UCSD-AML1 (cell line): ENCODE results near the gene PRKG2.
"Not testable (repeated sequence)": the region's sequence is repeated elsewhere in the genome, so short reads cannot be mapped to it uniquely, and the experiment has no call there.

ENCODE experiments used
- DNase-seq: peaks from one replicate; lab custom pipeline; 2025; ENCODE audit not compliant: unreplicated experiment; lab: John Stamatoyannopoulos, UW

Gene PRKG2

GRCh38 chr4:81214881-81215868 is at the start of gene PRKG2:
TSS of gene PRKG2 (minus strand) at chr4:81215222. CDS start at chr4:81205047, 10,175 bp downstream.
- no peak for DNase-seq

- DNase-seq, result no peak
These were observed 45.5 kb upstream of the PRKG2 start for GRCh38 chr4:81260443-81261101.

GRCh38 chr4:81258841-81259550 is 44.0 kb upstream of the PRKG2 start:
- no peak for DNase-seq

GRCh38 chr4:81257816-81258215 is 42.8 kb upstream of the PRKG2 start:
- peak; percentile 37 for DNase-seq

GRCh38 chr4:81257021-81257420 is 42.0 kb upstream of the PRKG2 start:
- no peak for DNase-seq

- no peak for DNase-seq
These were observed 41.3 kb upstream of the PRKG2 start for GRCh38 chr4:81256059-81256970.

GRCh38 chr4:81255524-81255923 is 40.5 kb upstream of the PRKG2 start:
- no peak for DNase-seq

GRCh38 chr4:81250430-81250829 is 35.4 kb upstream of the PRKG2 start:
- DNase-seq, result no peak

- no peak for DNase-seq
These were observed 30.4 kb upstream of the PRKG2 start for GRCh38 chr4:81245218-81246009.

GRCh38 chr4:81237791-81238190 is 22.8 kb upstream of the PRKG2 start:
- DNase-seq, result no peak

GRCh38 chr4:81235982-81236749 is 21.1 kb upstream of the PRKG2 start:
- DNase-seq, result no peak

GRCh38 chr4:81227968-81228367 is 12.9 kb upstream of the PRKG2 start:
- no peak for DNase-seq

- DNase-seq, result no peak
These were observed 12.1 kb upstream of the PRKG2 start for GRCh38 chr4:81227138-81227537.

GRCh38 chr4:81225252-81225651 is 10.2 kb upstream of the PRKG2 start:
- no peak for DNase-seq

GRCh38 chr4:81222082-81222472 is 7.1 kb upstream of the PRKG2 start:
- not testable (repeated sequence) for DNase-seq

- no peak for DNase-seq
These were observed 6.5 kb upstream of the PRKG2 start for GRCh38 chr4:81221303-81222081.

GRCh38 chr4:81220271-81220670 is 5.2 kb upstream of the PRKG2 start:
- DNase-seq, result no peak

GRCh38 chr4:81218206-81218605 is 3.2 kb upstream of the PRKG2 start:
- no peak for DNase-seq
